ENCODE results near the gene FBP2. TPM values are rescaled to one million over a fixed set of nuclear protein-coding genes. Genes with fewer than 3 reads are reported as not detected.

Gene FBP2
- total RNA-seq, 1 donor from 2014 or later = not detected

- Histone ChIP-seq H3K9me3 (no peaks in the 10 kb centered on the region), H3K4me1 (no peaks in the 10 kb centered on the region), H3K27me3 (no peaks in the 10 kb centered on the region), H3K36me3 (no peaks in the 10 kb centered on the region), H3K4me3 (no peak overlapping the region), H3K27ac (no peak overlapping the region)
- intact Hi-C loops (cut with DNase I) = no loop called here
- DNase-seq = no peak
- no peak for TF ChIP-seq CTCF (IDR thresholded peaks at IDR 0.05)
- ATAC-seq = no peak
These were observed 33.4 kb downstream of the FBP2 start for GRCh38 chr9:94560237-94560636.

- H3K27me3 ChIP-seq = no peaks in the 10 kb centered on the region
- no peaks in the 10 kb centered on the region for H3K4me1 ChIP-seq
- H3K9me3 ChIP-seq = no peaks in the 10 kb centered on the region
- DNase-seq (no peak), ATAC-seq (peak; percentile 52)
- H3K36me3 ChIP-seq = no peaks in the 10 kb centered on the region
- no peak overlapping the region for H3K4me3 ChIP-seq
- intact Hi-C loops (cut with DNase I) = no loop called here
- TF ChIP-seq CTCF (IDR thresholded peaks at IDR 0.05) = no peak
- no peak overlapping the region for H3K27ac ChIP-seq
These were observed 36.2 kb downstream of the FBP2 start for GRCh38 chr9:94557376-94557775.

- H3K4me3 ChIP-seq = peak within 1 kb of the TSS; percentile 31
- H3K27me3 ChIP-seq = no peaks in the 10 kb centered on the region
- no peaks in the 10 kb centered on the region for H3K4me1 ChIP-seq
- intact Hi-C loops (cut with DNase I) = no loop called here
- no peaks in the 10 kb centered on the region for H3K36me3 ChIP-seq
- ATAC-seq = peak; percentile 98
- TF ChIP-seq CTCF (IDR thresholded peaks at IDR 0.05) = peak; percentile 40
- no peaks in the 10 kb centered on the region for H3K9me3 ChIP-seq
- H3K27ac ChIP-seq = no peak within 1 kb of the TSS
- DNase-seq = peak; percentile 83
These were observed 38.9 kb downstream of the FBP2 start, which contains the start of gene PCAT7 for GRCh38 chr9:94554439-94555331. PCAT7 (plus strand) TSS chr9:94555083.

- Histone ChIP-seq H3K36me3 (no peaks in the 10 kb centered on the region), H3K27ac (no peak overlapping the region), H3K9me3 (no peaks in the 10 kb centered on the region), H3K4me1 (no peaks in the 10 kb centered on the region), H3K27me3 (no peaks in the 10 kb centered on the region), H3K4me3 (no peak overlapping the region)
- intact Hi-C loops (cut with DNase I) = no loop called here
- DNase-seq = no peak
- ATAC-seq = no peak
- no peak for TF ChIP-seq CTCF (IDR thresholded peaks at IDR 0.05)
These were observed 39.6 kb downstream of the FBP2 start for GRCh38 chr9:94554078-94554438.

- TF ChIP-seq CTCF (IDR thresholded peaks at IDR 0.05) = no peak
- Histone ChIP-seq H3K27me3 (no peaks in the 10 kb centered on the region), H3K4me3 (no peak overlapping the region), H3K4me1 (no peaks in the 10 kb centered on the region), H3K36me3 (no peaks in the 10 kb centered on the region), H3K27ac (no peak overlapping the region), H3K9me3 (no peaks in the 10 kb centered on the region)
- intact Hi-C loops (cut with DNase I) = no loop called here
- DNase-seq (no peak), ATAC-seq (no peak)
These were observed 40.3 kb downstream of the FBP2 start for GRCh38 chr9:94553029-94553938.

Measured in upper lobe of right lung (tissue), 1 donor.